ENCODE results near the gene PELI1.
A peak's percentile ranks its signal among the peaks of the same experiment; 100 is the strongest.

Gene PELI1

DNA sequence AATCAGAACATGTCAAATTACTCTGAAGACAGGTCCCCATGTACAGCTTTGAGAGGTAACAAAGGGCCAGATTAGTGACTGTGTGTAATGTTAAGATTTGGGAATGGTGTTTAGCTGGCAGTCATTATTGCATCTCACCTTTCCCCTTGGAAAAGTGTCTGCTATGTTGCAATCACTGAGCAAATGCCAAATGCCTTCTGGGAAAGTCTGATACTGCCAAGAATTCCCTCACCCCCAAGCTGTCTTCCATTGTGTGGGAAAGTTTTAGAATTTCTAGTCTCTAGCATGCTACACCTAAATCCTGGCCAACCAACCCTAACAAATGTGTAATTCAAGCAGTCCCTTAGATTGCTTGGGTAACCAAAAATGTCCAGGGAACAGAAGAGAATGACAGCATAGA is 13.6 kb upstream of the PELI1 start:
- DNase-seq (ENCODE audit: low read depth), result peak; percentile 31
- TF ChIP-seq, protein P1, sequence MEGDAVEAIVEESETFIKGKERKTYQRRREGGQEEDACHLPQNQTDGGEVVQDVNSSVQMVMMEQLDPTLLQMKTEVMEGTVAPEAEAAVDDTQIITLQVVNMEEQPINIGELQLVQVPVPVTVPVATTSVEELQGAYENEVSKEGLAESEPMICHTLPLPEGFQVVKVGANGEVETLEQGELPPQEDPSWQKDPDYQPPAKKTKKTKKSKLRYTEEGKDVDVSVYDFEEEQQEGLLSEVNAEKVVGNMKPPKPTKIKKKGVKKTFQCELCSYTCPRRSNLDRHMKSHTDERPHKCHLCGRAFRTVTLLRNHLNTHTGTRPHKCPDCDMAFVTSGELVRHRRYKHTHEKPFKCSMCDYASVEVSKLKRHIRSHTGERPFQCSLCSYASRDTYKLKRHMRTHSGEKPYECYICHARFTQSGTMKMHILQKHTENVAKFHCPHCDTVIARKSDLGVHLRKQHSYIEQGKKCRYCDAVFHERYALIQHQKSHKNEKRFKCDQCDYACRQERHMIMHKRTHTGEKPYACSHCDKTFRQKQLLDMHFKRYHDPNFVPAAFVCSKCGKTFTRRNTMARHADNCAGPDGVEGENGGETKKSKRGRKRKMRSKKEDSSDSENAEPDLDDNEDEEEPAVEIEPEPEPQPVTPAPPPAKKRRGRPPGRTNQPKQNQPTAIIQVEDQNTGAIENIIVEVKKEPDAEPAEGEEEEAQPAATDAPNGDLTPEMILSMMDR (conservative IDR thresholded peaks at IDR 0.05; ENCODE audit: low read length), result no peak
- H3K4me3 ChIP-seq (ENCODE audit: low read length), result no peak overlapping the region

DNA sequence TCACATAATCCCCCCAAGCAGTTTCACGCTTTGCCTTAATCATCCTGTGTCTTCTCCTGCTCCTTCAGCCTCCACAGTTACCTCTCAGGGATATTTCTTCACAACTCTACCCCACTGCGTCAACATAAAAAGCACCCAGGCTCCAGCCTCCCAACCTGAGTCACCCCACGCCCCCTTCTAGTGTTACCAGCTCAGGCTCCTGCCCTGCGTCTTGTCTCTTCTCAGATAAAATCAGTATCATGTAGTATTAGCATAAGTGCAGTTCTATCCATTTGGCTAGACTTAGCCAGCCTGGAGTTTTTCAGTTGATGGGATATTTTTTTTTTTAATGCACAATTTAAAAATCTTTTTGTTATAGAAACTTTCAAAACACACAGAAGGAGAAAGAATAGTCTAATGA is 9.6 kb upstream of the PELI1 start:
- DNase-seq (ENCODE audit: low read depth), result no peak
- H3K4me3 ChIP-seq (ENCODE audit: low read length), result no peak overlapping the region
- TF ChIP-seq, protein P1 (conservative IDR thresholded peaks at IDR 0.05; ENCODE audit: low read length), result no peak

GRCh38 chr2:64151476-64151875 is 7.3 kb upstream of the PELI1 start:
- no peak for DNase-seq (ENCODE audit: low read depth)
- TF ChIP-seq, protein P1 (conservative IDR thresholded peaks at IDR 0.05; ENCODE audit: low read length), result no peak
- H3K4me3 ChIP-seq (ENCODE audit: low read length), result no peak overlapping the region

- TF ChIP-seq, protein P1 (conservative IDR thresholded peaks at IDR 0.05; ENCODE audit: low read length), result no peak
- DNase-seq (ENCODE audit: low read depth), result no peak
- H3K4me3 ChIP-seq (ENCODE audit: low read length), result no peak overlapping the region
Measured at GRCh38 chr2:64145714-64146113, 1.5 kb upstream of the PELI1 start.

GRCh38 chr2:64145119-64145518 is 899 bp upstream of the PELI1 start:
- no peak for DNase-seq (ENCODE audit: low read depth)
- no peak overlapping the region for H3K4me3 ChIP-seq (ENCODE audit: low read length)
- TF ChIP-seq, protein P1 (conservative IDR thresholded peaks at IDR 0.05; ENCODE audit: low read length), result no peak

DNA sequence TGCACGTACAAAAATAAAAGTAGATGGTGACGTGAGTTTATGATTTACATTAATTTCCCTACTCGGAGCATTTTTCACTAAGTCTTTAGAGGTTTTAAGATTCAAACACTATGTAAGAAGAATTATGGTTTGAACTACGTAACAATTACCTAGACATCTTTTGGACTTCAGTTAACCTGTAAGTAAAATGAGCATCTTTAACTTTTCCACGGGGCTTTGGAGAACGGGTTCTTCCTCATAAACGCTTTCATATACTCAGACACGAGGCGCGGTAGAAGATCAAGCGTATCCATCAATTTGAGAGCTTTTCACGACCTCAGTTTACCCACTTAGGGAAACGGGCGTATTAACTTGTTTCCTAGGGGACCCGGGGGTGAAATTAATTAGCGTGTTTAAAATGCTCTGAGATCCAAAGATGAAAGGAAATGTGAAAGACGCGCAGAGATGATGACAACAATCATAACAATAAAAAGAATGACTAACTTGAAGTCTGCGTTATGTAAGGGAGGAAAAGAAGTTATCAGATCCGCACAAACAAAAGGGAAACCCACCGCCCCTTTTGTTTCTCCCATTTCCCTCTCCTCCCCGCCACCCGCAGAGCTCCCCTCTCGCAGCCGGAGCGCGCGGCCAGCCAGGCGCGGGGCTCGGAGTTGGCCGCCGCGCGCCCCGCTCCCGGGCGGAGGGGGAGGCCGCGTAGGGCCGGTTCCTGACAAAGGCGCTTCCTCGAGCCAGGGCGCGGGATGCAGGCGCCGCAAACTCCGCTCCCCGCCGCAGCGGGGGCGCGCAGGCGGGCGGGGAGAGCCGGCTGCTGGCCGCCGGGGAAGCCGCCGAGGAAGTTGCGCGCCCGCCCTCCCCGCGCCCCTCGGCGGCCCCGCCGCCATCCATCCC is 807 bp downstream of the PELI1 start:
- TF ChIP-seq, protein P1 (conservative IDR thresholded peaks at IDR 0.05; ENCODE audit: low read length), result no peak
- peak; percentile 25 for DNase-seq (ENCODE audit: low read depth)
- peak overlapping the region; percentile 79 for H3K4me3 ChIP-seq (ENCODE audit: low read length)

GRCh38 chr2:64142741-64143168 is 1.5 kb downstream of the PELI1 start:
- no peak for DNase-seq (ENCODE audit: low read depth)
- peak overlapping the region; percentile 79 for H3K4me3 ChIP-seq (ENCODE audit: low read length)
- TF ChIP-seq, protein P1 (conservative IDR thresholded peaks at IDR 0.05; ENCODE audit: low read length), result no peak

Measured in AG10803 (cell line).